Measurements from ENCODE around the gene RUSC2. TPM values are rescaled to one million over a fixed set of nuclear protein-coding genes. Genes with fewer than 3 reads are reported as not detected.
"Not testable (repeated sequence)": the region's sequence is repeated elsewhere in the genome, so short reads cannot be mapped to it uniquely, and the experiment has no call there.

The RUSC2 gene
- total and polyA plus RNA-seq, 3 donors from 2014 or later, result 28.7 to 78.1 (median 32.3) TPM

GRCh38 chr9:35488566-35489312, 1.2 kb upstream of the RUSC2 start:
- peak overlapping the region; percentile 90 to 96 for H3K27ac ChIP-seq
- no peaks in the 10 kb centered on the region for H3K36me3 ChIP-seq (ENCODE audit: low read depth, missing control alignments)
- 48 to 61% methylated on average over 10 of the region's 10 CpGs for WGBS, 2 donors
- intact Hi-C loops (cut with DNase I; ENCODE audit: low total_unique reads), result loop anchor here (5.0 kb wide), 1 partner anchor 64 kb away; no protein-coding TSS in a partner anchor
- no peaks in the 10 kb centered on the region for H3K9me3 ChIP-seq
- peak overlapping the region in 1 of 2 donors; percentile 78 for H3K4me3 ChIP-seq
- peaks cover 14% of the 10 kb centered on the region for H3K4me1 ChIP-seq
- DNase-seq, result no peak
- H3K27me3 ChIP-seq, result no peaks in the 10 kb centered on the region
- no peak for TF ChIP-seq CTCF (IDR thresholded peaks at IDR 0.05)
- no peak for TF ChIP-seq POLR2A (IDR thresholded peaks at IDR 0.05)

GRCh38 chr9:35490155-35490909, 421 bp downstream of the RUSC2 start:
- TF ChIP-seq CTCF (IDR thresholded peaks at IDR 0.05) (peak in 1 of 3 experiments; percentile 0), POLR2A (IDR thresholded peaks at IDR 0.05) (no peak)
- intact Hi-C loops (cut with DNase I; ENCODE audit: low total_unique reads), result no loop called here
- 1% methylated on average over 36 to 44 of the region's 44 CpGs for WGBS, 2 donors

GRCh38 chr9:35490910-35491465, 1.1 kb downstream of the RUSC2 start:
- Histone ChIP-seq H3K4me1 (peaks cover 14% of the 10 kb centered on the region), H3K36me3 (ENCODE audit: low read depth, missing control alignments) (no peaks in the 10 kb centered on the region), H3K4me3 (peak overlapping the region; percentile 78 to 87), H3K9me3 (no peaks in the 10 kb centered on the region), H3K27ac (peak overlapping the region; percentile 90 to 96), H3K27me3 (no peaks in the 10 kb centered on the region)
- DNase-seq, result no peak
- intact Hi-C loops (cut with DNase I; ENCODE audit: low total_unique reads), result no loop called here
- WGBS, 2 donors, result 11 to 21% methylated on average over 12 of the region's 12 CpGs
- no peak for TF ChIP-seq POLR2A (IDR thresholded peaks at IDR 0.05)
- no peak for TF ChIP-seq CTCF (IDR thresholded peaks at IDR 0.05)

More at GRCh38 chr9:35490155-35490909, 421 bp downstream of the RUSC2 start:
- H3K27ac ChIP-seq, result peak overlapping the region; percentile 90 to 96
- peak; percentile 41 for DNase-seq
- H3K4me1 ChIP-seq, result peaks cover 14% of the 10 kb centered on the region
- peak overlapping the region; percentile 78 to 87 for H3K4me3 ChIP-seq
- H3K27me3 ChIP-seq, result no peaks in the 10 kb centered on the region
- no peaks in the 10 kb centered on the region for H3K9me3 ChIP-seq
- H3K36me3 ChIP-seq (ENCODE audit: low read depth, missing control alignments), result no peaks in the 10 kb centered on the region

- H3K27me3 ChIP-seq; H3K36me3 ChIP-seq (ENCODE audit: low read depth, missing control alignments); DNase-seq; H3K4me3 ChIP-seq; intact Hi-C loops (cut with DNase I; ENCODE audit: low total_unique reads); H3K27ac ChIP-seq; H3K9me3 ChIP-seq: not testable (repeated sequence)
- H3K4me1 ChIP-seq, result peaks cover 14% of the 10 kb centered on the region
- WGBS, 2 donors, result 88 to 93% methylated on average over 1 of the region's 1 CpG
Measured at GRCh38 chr9:35493119-35493518, 3.2 kb downstream of the RUSC2 start.

- H3K36me3 ChIP-seq (ENCODE audit: low read depth, missing control alignments), result no peaks in the 10 kb centered on the region
- H3K4me1 ChIP-seq, result peaks cover 12% of the 10 kb centered on the region
- no peaks in the 10 kb centered on the region for H3K27me3 ChIP-seq
- no peak for TF ChIP-seq POLR2A (IDR thresholded peaks at IDR 0.05)
- no peak for TF ChIP-seq CTCF (IDR thresholded peaks at IDR 0.05)
- 69 to 78% methylated on average over 10 of the region's 10 CpGs for WGBS, 2 donors
- H3K9me3 ChIP-seq, result no peaks in the 10 kb centered on the region
- intact Hi-C loops (cut with DNase I; ENCODE audit: low total_unique reads), result no loop called here
- H3K4me3 ChIP-seq, result no peak overlapping the region
- no peak overlapping the region for H3K27ac ChIP-seq
- DNase-seq, result no peak
Measured at GRCh38 chr9:35495984-35496383, 6.1 kb downstream of the RUSC2 start.

- intact Hi-C loops (cut with DNase I; ENCODE audit: low total_unique reads), result not testable (repeated sequence)
- 78 to 94% methylated on average over 10 of the region's 10 CpGs for WGBS, 2 donors
Measured at GRCh38 chr9:35498245-35498644, 8.3 kb downstream of the RUSC2 start.

More at GRCh38 chr9:35498245-35498644, 8.3 kb downstream of the RUSC2 start:
- not testable (repeated sequence) for H3K4me1 ChIP-seq; H3K36me3 ChIP-seq (ENCODE audit: low read depth, missing control alignments); DNase-seq; H3K4me3 ChIP-seq; H3K27me3 ChIP-seq; H3K9me3 ChIP-seq; H3K27ac ChIP-seq

Measured in testis (tissue), 3 donors.